ENCODE data around the gene ARID4A. TPM values are rescaled to one million over a fixed set of nuclear protein-coding genes. Genes with fewer than 3 reads are reported as not detected.

ARID4A gene, protein sequence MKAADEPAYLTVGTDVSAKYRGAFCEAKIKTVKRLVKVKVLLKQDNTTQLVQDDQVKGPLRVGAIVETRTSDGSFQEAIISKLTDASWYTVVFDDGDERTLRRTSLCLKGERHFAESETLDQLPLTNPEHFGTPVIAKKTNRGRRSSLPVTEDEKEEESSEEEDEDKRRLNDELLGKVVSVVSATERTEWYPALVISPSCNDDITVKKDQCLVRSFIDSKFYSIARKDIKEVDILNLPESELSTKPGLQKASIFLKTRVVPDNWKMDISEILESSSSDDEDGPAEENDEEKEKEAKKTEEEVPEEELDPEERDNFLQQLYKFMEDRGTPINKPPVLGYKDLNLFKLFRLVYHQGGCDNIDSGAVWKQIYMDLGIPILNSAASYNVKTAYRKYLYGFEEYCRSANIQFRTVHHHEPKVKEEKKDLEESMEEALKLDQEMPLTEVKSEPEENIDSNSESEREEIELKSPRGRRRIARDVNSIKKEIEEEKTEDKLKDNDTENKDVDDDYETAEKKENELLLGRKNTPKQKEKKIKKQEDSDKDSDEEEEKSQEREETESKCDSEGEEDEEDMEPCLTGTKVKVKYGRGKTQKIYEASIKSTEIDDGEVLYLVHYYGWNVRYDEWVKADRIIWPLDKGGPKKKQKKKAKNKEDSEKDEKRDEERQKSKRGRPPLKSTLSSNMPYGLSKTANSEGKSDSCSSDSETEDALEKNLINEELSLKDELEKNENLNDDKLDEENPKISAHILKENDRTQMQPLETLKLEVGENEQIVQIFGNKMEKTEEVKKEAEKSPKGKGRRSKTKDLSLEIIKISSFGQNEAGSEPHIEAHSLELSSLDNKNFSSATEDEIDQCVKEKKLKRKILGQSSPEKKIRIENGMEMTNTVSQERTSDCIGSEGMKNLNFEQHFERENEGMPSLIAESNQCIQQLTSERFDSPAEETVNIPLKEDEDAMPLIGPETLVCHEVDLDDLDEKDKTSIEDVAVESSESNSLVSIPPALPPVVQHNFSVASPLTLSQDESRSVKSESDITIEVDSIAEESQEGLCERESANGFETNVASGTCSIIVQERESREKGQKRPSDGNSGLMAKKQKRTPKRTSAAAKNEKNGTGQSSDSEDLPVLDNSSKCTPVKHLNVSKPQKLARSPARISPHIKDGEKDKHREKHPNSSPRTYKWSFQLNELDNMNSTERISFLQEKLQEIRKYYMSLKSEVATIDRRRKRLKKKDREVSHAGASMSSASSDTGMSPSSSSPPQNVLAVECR
- total RNA-seq (2021) (12.5 to 15.0 TPM (median 12.6 TPM) in 3 replicates), Bru-seq, nascent RNA (percentile 82 among the genes with signal in this experiment)
- long read RNA-seq, experiment 1, full-length matches to known transcripts = 13 of 36 reads
- long read RNA-seq, experiment 1, partial matches to known transcripts = 10 of 36 reads
- long read RNA-seq, experiment 1, other reads (novel, unspliced or antisense) = 13 of 36 reads
- long read RNA-seq, experiment 2, full-length matches to known transcripts = 1 of 7 reads
- long read RNA-seq, experiment 2, partial matches to known transcripts = 1 of 7 reads
- long read RNA-seq, experiment 2, other reads (novel, unspliced or antisense) = 5 of 7 reads
- long read RNA-seq, experiment 3, partial matches to known transcripts = 20 of 22 reads
- long read RNA-seq, experiment 3, other reads (novel, unspliced or antisense) = 2 of 22 reads

DNA sequence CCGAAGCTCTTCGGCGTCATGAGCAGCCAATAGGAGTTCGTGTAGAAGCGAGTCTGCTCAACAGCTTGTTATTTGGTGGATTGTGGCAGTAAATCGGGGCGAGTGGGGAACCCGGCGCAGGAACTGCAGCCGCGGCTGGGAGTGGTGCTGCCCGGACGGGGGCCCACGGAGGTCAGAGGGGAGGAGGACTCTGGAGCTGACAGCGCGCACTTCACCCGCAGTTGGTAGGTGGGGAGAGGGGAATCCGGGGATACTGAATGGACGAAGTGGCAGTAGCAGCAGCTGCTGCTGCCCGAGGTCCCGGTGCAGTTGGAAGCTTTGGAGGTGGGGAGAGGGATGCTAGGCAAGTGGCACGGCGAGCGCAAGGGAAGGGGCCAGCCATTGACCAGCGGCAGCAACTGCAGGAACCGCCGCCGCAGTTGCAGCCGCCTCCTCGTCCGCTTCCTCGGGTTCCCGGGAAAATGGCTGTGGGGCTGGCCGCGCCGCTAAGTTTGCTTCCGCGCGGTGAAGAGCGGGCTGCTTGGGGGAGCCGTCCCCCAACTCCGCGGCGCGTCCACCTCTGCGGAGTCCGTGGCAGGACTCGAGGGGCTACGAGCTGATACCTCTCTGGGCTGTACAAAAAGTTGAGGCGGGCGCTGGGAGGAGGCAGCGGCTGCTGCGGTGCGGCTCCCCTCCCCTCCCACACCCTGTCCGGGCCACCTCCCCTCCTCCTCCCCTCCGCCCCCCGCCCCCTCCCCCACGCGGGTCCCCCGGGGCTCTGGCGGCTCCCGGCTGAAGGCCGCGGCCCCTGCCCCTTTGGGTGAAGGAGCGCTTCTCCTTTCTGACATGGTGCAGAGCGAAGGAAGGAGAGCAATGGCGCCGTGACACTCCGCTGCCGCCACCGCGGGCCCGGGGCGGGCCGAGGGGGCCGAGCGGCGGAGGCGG is at the start of gene ARID4A:
TSS of gene ARID4A (plus strand) at position 79 of the 924 bp plus-strand sequence. CDS start 1,300 bp downstream, outside the sequence.
- peaks cover 34% of the 10 kb centered on the region for H3K36me3 Mint-ChIP-seq
- H3K27ac Mint-ChIP-seq = peak within 1 kb of the TSS; percentile 68; the same call in 1 of the 2 replicates
- H3K4me3 Mint-ChIP-seq = peak within 1 kb of the TSS; percentile 99
- H3K4me1 Mint-ChIP-seq = peaks cover 11% of the 10 kb centered on the region
- ChIA-PET POLR2A (interaction anchor here (0.7 to 2.3 kb wide), 11 partner anchors 15 to 1950 kb away, joined by 3 to 21 read pairs (median 4); partner anchors contain the start of genes KIAA0586, PPM1A, PSMA3 and TIMM9), CTCF (interaction anchor here (0.6 to 2.3 kb wide), 3 partner anchors 41 to 97 kb away, joined by 3 to 12 read pairs (median 8); partner anchors contain the start of genes PSMA3 and TOMM20L)
- no peaks in the 10 kb centered on the region for H3K9me3 Mint-ChIP-seq
- ATAC-seq (peak; percentile 1), DNase-seq (ENCODE audit: low spot score) (peak; percentile 76)
- H3K27me3 Mint-ChIP-seq (ENCODE audit: low read depth) = no peaks in the 10 kb centered on the region
- TF ChIP-seq IRF2 (CRISPR knock-in tag; IDR thresholded peaks at IDR 0.05; ENCODE audit: borderline replicate concordance, low read depth) (no peak), ZNF423 (CRISPR knock-in tag; IDR thresholded peaks at IDR 0.05) (no peak), GTF2I (CRISPR knock-in tag; conservative IDR thresholded peaks at IDR 0.05) (no peak), ETV6 (CRISPR knock-in tag; IDR thresholded peaks at IDR 0.05) (no peak), NFATC4 (CRISPR knock-in tag; IDR thresholded peaks at IDR 0.05) (no peak), NR1H2 (CRISPR knock-in tag; IDR thresholded peaks at IDR 0.05) (no peak), ZNF671 (CRISPR knock-in tag; IDR thresholded peaks at IDR 0.05) (no peak), GABPB1 (CRISPR knock-in tag; IDR thresholded peaks at IDR 0.05) (peak; percentile 31; the same call in 1 of the 2 replicates), TEAD4 (CRISPR knock-in tag; IDR thresholded peaks at IDR 0.05) (no peak), ELF4 (CRISPR knock-in tag; IDR thresholded peaks at IDR 0.05; ENCODE audit: low read depth) (no peak)
- TF ChIP-seq, protein P1, sequence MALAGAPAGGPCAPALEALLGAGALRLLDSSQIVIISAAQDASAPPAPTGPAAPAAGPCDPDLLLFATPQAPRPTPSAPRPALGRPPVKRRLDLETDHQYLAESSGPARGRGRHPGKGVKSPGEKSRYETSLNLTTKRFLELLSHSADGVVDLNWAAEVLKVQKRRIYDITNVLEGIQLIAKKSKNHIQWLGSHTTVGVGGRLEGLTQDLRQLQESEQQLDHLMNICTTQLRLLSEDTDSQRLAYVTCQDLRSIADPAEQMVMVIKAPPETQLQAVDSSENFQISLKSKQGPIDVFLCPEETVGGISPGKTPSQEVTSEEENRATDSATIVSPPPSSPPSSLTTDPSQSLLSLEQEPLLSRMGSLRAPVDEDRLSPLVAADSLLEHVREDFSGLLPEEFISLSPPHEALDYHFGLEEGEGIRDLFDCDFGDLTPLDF (CRISPR knock-in tag; IDR thresholded peaks at IDR 0.05) = no peak
- TF ChIP-seq, protein P2, sequence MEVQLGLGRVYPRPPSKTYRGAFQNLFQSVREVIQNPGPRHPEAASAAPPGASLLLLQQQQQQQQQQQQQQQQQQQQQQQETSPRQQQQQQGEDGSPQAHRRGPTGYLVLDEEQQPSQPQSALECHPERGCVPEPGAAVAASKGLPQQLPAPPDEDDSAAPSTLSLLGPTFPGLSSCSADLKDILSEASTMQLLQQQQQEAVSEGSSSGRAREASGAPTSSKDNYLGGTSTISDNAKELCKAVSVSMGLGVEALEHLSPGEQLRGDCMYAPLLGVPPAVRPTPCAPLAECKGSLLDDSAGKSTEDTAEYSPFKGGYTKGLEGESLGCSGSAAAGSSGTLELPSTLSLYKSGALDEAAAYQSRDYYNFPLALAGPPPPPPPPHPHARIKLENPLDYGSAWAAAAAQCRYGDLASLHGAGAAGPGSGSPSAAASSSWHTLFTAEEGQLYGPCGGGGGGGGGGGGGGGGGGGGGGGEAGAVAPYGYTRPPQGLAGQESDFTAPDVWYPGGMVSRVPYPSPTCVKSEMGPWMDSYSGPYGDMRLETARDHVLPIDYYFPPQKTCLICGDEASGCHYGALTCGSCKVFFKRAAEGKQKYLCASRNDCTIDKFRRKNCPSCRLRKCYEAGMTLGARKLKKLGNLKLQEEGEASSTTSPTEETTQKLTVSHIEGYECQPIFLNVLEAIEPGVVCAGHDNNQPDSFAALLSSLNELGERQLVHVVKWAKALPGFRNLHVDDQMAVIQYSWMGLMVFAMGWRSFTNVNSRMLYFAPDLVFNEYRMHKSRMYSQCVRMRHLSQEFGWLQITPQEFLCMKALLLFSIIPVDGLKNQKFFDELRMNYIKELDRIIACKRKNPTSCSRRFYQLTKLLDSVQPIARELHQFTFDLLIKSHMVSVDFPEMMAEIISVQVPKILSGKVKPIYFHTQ (CRISPR knock-in tag; IDR thresholded peaks at IDR 0.05) = no peak
- TF ChIP-seq, protein P3, sequence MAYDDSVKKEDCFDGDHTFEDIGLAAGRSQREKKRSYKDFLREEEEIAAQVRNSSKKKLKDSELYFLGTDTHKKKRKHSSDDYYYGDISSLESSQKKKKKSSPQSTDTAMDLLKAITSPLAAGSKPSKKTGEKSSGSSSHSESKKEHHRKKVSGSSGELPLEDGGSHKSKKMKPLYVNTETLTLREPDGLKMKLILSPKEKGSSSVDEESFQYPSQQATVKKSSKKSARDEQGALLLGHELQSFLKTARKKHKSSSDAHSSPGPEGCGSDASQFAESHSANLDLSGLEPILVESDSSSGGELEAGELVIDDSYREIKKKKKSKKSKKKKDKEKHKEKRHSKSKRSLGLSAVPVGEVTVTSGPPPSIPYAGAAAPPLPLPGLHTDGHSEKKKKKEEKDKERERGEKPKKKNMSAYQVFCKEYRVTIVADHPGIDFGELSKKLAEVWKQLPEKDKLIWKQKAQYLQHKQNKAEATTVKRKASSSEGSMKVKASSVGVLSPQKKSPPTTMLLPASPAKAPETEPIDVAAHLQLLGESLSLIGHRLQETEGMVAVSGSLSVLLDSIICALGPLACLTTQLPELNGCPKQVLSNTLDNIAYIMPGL (CRISPR knock-in tag; IDR thresholded peaks at IDR 0.05) = no peak; the same call in 1 of the 2 replicates
- TF ChIP-seq, protein P4, sequence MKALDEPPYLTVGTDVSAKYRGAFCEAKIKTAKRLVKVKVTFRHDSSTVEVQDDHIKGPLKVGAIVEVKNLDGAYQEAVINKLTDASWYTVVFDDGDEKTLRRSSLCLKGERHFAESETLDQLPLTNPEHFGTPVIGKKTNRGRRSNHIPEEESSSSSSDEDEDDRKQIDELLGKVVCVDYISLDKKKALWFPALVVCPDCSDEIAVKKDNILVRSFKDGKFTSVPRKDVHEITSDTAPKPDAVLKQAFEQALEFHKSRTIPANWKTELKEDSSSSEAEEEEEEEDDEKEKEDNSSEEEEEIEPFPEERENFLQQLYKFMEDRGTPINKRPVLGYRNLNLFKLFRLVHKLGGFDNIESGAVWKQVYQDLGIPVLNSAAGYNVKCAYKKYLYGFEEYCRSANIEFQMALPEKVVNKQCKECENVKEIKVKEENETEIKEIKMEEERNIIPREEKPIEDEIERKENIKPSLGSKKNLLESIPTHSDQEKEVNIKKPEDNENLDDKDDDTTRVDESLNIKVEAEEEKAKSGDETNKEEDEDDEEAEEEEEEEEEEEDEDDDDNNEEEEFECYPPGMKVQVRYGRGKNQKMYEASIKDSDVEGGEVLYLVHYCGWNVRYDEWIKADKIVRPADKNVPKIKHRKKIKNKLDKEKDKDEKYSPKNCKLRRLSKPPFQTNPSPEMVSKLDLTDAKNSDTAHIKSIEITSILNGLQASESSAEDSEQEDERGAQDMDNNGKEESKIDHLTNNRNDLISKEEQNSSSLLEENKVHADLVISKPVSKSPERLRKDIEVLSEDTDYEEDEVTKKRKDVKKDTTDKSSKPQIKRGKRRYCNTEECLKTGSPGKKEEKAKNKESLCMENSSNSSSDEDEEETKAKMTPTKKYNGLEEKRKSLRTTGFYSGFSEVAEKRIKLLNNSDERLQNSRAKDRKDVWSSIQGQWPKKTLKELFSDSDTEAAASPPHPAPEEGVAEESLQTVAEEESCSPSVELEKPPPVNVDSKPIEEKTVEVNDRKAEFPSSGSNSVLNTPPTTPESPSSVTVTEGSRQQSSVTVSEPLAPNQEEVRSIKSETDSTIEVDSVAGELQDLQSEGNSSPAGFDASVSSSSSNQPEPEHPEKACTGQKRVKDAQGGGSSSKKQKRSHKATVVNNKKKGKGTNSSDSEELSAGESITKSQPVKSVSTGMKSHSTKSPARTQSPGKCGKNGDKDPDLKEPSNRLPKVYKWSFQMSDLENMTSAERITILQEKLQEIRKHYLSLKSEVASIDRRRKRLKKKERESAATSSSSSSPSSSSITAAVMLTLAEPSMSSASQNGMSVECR (CRISPR knock-in tag; IDR thresholded peaks at IDR 0.05; ENCODE audit: borderline replicate concordance) = peak; percentile 34; the same call in 1 of the 2 replicates
- TF ChIP-seq, protein P5, sequence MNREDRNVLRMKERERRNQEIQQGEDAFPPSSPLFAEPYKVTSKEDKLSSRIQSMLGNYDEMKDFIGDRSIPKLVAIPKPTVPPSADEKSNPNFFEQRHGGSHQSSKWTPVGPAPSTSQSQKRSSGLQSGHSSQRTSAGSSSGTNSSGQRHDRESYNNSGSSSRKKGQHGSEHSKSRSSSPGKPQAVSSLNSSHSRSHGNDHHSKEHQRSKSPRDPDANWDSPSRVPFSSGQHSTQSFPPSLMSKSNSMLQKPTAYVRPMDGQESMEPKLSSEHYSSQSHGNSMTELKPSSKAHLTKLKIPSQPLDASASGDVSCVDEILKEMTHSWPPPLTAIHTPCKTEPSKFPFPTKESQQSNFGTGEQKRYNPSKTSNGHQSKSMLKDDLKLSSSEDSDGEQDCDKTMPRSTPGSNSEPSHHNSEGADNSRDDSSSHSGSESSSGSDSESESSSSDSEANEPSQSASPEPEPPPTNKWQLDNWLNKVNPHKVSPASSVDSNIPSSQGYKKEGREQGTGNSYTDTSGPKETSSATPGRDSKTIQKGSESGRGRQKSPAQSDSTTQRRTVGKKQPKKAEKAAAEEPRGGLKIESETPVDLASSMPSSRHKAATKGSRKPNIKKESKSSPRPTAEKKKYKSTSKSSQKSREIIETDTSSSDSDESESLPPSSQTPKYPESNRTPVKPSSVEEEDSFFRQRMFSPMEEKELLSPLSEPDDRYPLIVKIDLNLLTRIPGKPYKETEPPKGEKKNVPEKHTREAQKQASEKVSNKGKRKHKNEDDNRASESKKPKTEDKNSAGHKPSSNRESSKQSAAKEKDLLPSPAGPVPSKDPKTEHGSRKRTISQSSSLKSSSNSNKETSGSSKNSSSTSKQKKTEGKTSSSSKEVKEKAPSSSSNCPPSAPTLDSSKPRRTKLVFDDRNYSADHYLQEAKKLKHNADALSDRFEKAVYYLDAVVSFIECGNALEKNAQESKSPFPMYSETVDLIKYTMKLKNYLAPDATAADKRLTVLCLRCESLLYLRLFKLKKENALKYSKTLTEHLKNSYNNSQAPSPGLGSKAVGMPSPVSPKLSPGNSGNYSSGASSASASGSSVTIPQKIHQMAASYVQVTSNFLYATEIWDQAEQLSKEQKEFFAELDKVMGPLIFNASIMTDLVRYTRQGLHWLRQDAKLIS (CRISPR knock-in tag; IDR thresholded peaks at IDR 0.05; ENCODE audit: borderline replicate concordance) = no peak
